ENCODE measurements around the gene RUNX3. TPM values are rescaled to one million over a fixed set of nuclear protein-coding genes. Genes with fewer than 3 reads are reported as not detected.
"Not testable (repeated sequence)": the region's sequence is repeated elsewhere in the genome, so short reads cannot be mapped to it uniquely, and the experiment has no call there.

Gene RUNX3
- total RNA-seq, 2 experiments from 2014 or later, result 12.2 to 39.5 TPM

- Histone ChIP-seq H3K9me2 (ENCODE audit: insufficient read depth, low read length) (no peaks in the 10 kb centered on the region), H3K4me3 (ENCODE audit: low read depth, low read length, poor library complexity, severe bottlenecking) (no peak overlapping the region), H3K4me2 (ENCODE audit: low read length) (no peak overlapping the region), H3K27ac (ENCODE audit: low read depth, low read length, poor library complexity, severe bottlenecking) (no peak overlapping the region), H4K20me1 (ENCODE audit: insufficient read depth, low read length) (no peaks in the 10 kb centered on the region), H3K36me3 (ENCODE audit: insufficient read depth, low read length) (no peaks in the 10 kb centered on the region; the same call in 1 of the 2 replicates), H3K9me3 (ENCODE audit: low read length) (no peaks in the 10 kb centered on the region), H3K4me1 (ENCODE audit: insufficient read depth, low read length, poor library complexity, severe bottlenecking) (no peaks in the 10 kb centered on the region), H2AFZ (ENCODE audit: low read length) (no peak overlapping the region), H3K79me2 (ENCODE audit: insufficient read depth, low read depth, low read length) (no peaks in the 10 kb centered on the region)
- DNase-seq (ENCODE audit: low spot score), result no peak
- intact Hi-C loops (cut with micrococcal nuclease; ENCODE audit: unreplicated experiment), result no loop called here
- POLR2A ChIA-PET, result no interaction called here
- no peak for TF ChIP-seq EZH2phosphoT487 (IDR thresholded peaks at IDR 0.05; ENCODE audit: borderline replicate concordance, low read depth, low read length)
- TF ChIP-seq, protein P1, sequence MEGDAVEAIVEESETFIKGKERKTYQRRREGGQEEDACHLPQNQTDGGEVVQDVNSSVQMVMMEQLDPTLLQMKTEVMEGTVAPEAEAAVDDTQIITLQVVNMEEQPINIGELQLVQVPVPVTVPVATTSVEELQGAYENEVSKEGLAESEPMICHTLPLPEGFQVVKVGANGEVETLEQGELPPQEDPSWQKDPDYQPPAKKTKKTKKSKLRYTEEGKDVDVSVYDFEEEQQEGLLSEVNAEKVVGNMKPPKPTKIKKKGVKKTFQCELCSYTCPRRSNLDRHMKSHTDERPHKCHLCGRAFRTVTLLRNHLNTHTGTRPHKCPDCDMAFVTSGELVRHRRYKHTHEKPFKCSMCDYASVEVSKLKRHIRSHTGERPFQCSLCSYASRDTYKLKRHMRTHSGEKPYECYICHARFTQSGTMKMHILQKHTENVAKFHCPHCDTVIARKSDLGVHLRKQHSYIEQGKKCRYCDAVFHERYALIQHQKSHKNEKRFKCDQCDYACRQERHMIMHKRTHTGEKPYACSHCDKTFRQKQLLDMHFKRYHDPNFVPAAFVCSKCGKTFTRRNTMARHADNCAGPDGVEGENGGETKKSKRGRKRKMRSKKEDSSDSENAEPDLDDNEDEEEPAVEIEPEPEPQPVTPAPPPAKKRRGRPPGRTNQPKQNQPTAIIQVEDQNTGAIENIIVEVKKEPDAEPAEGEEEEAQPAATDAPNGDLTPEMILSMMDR (conservative IDR thresholded peaks at IDR 0.05; ENCODE audit: low read length), result no peak
- BruUV-seq (replicated peaks), result no TSS peak
- CTCF ChIA-PET (ENCODE audit: unreplicated experiment), result no interaction called here
Measured at GRCh38 chr1:24894002-24894401, 36.1 kb downstream of the RUNX3 start.

- POLR2A ChIA-PET, result no interaction called here
- TF ChIP-seq EZH2phosphoT487 (IDR thresholded peaks at IDR 0.05; ENCODE audit: borderline replicate concordance, low read depth, low read length), result no peak
- TF ChIP-seq, protein P1 (conservative IDR thresholded peaks at IDR 0.05; ENCODE audit: low read length), result no peak
- Histone ChIP-seq H3K4me3 (ENCODE audit: low read depth, low read length, poor library complexity, severe bottlenecking) (no peak overlapping the region), H4K20me1 (ENCODE audit: insufficient read depth, low read length) (no peaks in the 10 kb centered on the region), H3K9me2 (ENCODE audit: insufficient read depth, low read length) (no peaks in the 10 kb centered on the region), H3K79me2 (ENCODE audit: insufficient read depth, low read depth, low read length) (no peaks in the 10 kb centered on the region), H3K4me2 (ENCODE audit: low read length) (no peak overlapping the region), H3K4me1 (ENCODE audit: insufficient read depth, low read length, poor library complexity, severe bottlenecking) (no peaks in the 10 kb centered on the region), H3K36me3 (ENCODE audit: insufficient read depth, low read length) (no peaks in the 10 kb centered on the region; the same call in 1 of the 2 replicates), H3K27ac (ENCODE audit: low read depth, low read length, poor library complexity, severe bottlenecking) (no peak overlapping the region), H3K9me3 (ENCODE audit: low read length) (no peaks in the 10 kb centered on the region), H2AFZ (ENCODE audit: low read length) (no peak overlapping the region)
- no peak for DNase-seq (ENCODE audit: low spot score)
- BruUV-seq (replicated peaks), result no TSS peak
- CTCF ChIA-PET (ENCODE audit: unreplicated experiment), result no interaction called here
- intact Hi-C loops (cut with micrococcal nuclease; ENCODE audit: unreplicated experiment), result no loop called here
Measured at GRCh38 chr1:24893431-24893830, 36.6 kb downstream of the RUNX3 start.

- POLR2A ChIA-PET, result no interaction called here
Measured at GRCh38 chr1:24892188-24893153, 37.6 kb downstream of the RUNX3 start.

GRCh38 chr1:24891367-24891766 lies 38.7 kb downstream of the RUNX3 start:
- POLR2A ChIA-PET, result interaction anchor here (0.6 kb wide), 1 partner anchor 36 kb away, joined by 7 read pairs; no protein-coding TSS in a partner anchor

More at GRCh38 chr1:24892188-24893153, 37.6 kb downstream of the RUNX3 start:
- Histone ChIP-seq H3K4me2 (ENCODE audit: low read length) (no peak overlapping the region), H2AFZ (ENCODE audit: low read length) (no peak overlapping the region), H3K4me3 (ENCODE audit: low read depth, low read length, poor library complexity, severe bottlenecking) (no peak overlapping the region), H3K9me2 (ENCODE audit: insufficient read depth, low read length) (no peaks in the 10 kb centered on the region), H3K27ac (ENCODE audit: low read depth, low read length, poor library complexity, severe bottlenecking) (no peak overlapping the region), H3K9me3 (ENCODE audit: low read length) (no peaks in the 10 kb centered on the region), H4K20me1 (ENCODE audit: insufficient read depth, low read length) (no peaks in the 10 kb centered on the region), H3K36me3 (ENCODE audit: insufficient read depth, low read length) (no peaks in the 10 kb centered on the region; the same call in 1 of the 2 replicates), H3K79me2 (ENCODE audit: insufficient read depth, low read depth, low read length) (no peaks in the 10 kb centered on the region), H3K4me1 (ENCODE audit: insufficient read depth, low read length, poor library complexity, severe bottlenecking) (no peaks in the 10 kb centered on the region)
- BruUV-seq (replicated peaks), result no TSS peak
- TF ChIP-seq, protein P1 (conservative IDR thresholded peaks at IDR 0.05; ENCODE audit: low read length), result no peak
- no peak for TF ChIP-seq EZH2phosphoT487 (IDR thresholded peaks at IDR 0.05; ENCODE audit: borderline replicate concordance, low read depth, low read length)
- CTCF ChIA-PET (ENCODE audit: unreplicated experiment), result no interaction called here
- intact Hi-C loops (cut with micrococcal nuclease; ENCODE audit: unreplicated experiment), result no loop called here
- DNase-seq (ENCODE audit: low spot score), result no peak

More at GRCh38 chr1:24891367-24891766, 38.7 kb downstream of the RUNX3 start:
- BruUV-seq (replicated peaks); H3K4me3 ChIP-seq (ENCODE audit: low read depth, low read length, poor library complexity, severe bottlenecking); H3K27ac ChIP-seq (ENCODE audit: low read depth, low read length, poor library complexity, severe bottlenecking); H3K4me2 ChIP-seq (ENCODE audit: low read length); H3K36me3 ChIP-seq (ENCODE audit: insufficient read depth, low read length); H3K9me3 ChIP-seq (ENCODE audit: low read length); intact Hi-C loops (cut with micrococcal nuclease; ENCODE audit: unreplicated experiment); H3K4me1 ChIP-seq (ENCODE audit: insufficient read depth, low read length, poor library complexity, severe bottlenecking); DNase-seq (ENCODE audit: low spot score); H4K20me1 ChIP-seq (ENCODE audit: insufficient read depth, low read length); H3K79me2 ChIP-seq (ENCODE audit: insufficient read depth, low read depth, low read length); H3K9me2 ChIP-seq (ENCODE audit: insufficient read depth, low read length); H2AFZ ChIP-seq (ENCODE audit: low read length); CTCF ChIA-PET (ENCODE audit: unreplicated experiment): not testable (repeated sequence)
